22Rv1 (cell line): ENCODE results near the gene HOXD12.

ENCODE experiments used
- H3K27ac ChIP-seq: fragments of 450-650 bp; 2 replicates; pipeline ENCODE4 v1.5.1; 2017
- CTCF ChIP-seq: fragments of 450-650 bp; IDR thresholded peaks from 2 replicates; pipeline ENCODE4 v1.5.1; 2017; ENCODE audit warnings: mild to moderate bottlenecking
- ZFX ChIP-seq: fragments of 450-650 bp; IDR thresholded peaks from 2 replicates; pipeline ENCODE4 v1.6.1; 2017; ENCODE audit warnings: antibody characterized with exemption, borderline replicate concordance

Gene HOXD12

GRCh38 chr2:176096243-176096985, 3.2 kb upstream of the HOXD12 start:
- H3K27ac ChIP-seq: no peak overlapping the region
- TF ChIP-seq ZFX (no peak), CTCF (no peak)

- no peak overlapping the region for H3K27ac ChIP-seq
- TF ChIP-seq ZFX (no peak), CTCF (peak; percentile 73)
These were observed 2.4 kb upstream of the HOXD12 start for GRCh38 chr2:176096986-176097819.

GRCh38 chr2:176097820-176098365, 1.7 kb upstream of the HOXD12 start:
- H3K27ac ChIP-seq: no peak overlapping the region
- TF ChIP-seq CTCF: peak; percentile 35; the same call in 1 of the 2 replicates
- TF ChIP-seq ZFX: no peak

GRCh38 chr2:176098366-176099158, 1.0 kb upstream of the HOXD12 start:
- TF ChIP-seq CTCF (no peak), ZFX (no peak)
- no peak overlapping the region for H3K27ac ChIP-seq

GRCh38 chr2:176099159-176099727, 352 bp upstream of the HOXD12 start:
- no peak overlapping the region for H3K27ac ChIP-seq

More at GRCh38 chr2:176099159-176099727, 352 bp upstream of the HOXD12 start:
- TF ChIP-seq ZFX (no peak), CTCF (no peak)
